HG02981 (cell line): ENCODE data around the gene SMAD4.
"Not testable (repeated sequence)": the region's sequence is repeated elsewhere in the genome, so short reads cannot be mapped to it uniquely, and the experiment has no call there.

Source experiments
- ATAC-seq: cut with Tn5 transposase; IDR thresholded peaks from one replicate; pipeline ENCODE4 v1.9.1; 2021; ENCODE audit warnings: mild to moderate bottlenecking, moderate library complexity; ENCODE audit not compliant: unreplicated experiment

Gene SMAD4

GRCh38 chr18:51029694-51030536 is at the start of gene SMAD4:
Gene SMAD4, plus strand, starts transcription at chr18:51030213. Its CDS starts 16,834 bp downstream, at chr18:51047047.
- ATAC-seq = peak; percentile 71

GRCh38 chr18:50981381-50981780 is 48.6 kb upstream of the SMAD4 start:
- ATAC-seq = no peak

- no peak for ATAC-seq
Measured at GRCh38 chr18:50982086-50982801, 47.8 kb upstream of the SMAD4 start.

- ATAC-seq = no peak
Measured at GRCh38 chr18:50982802-50983179, 47.2 kb upstream of the SMAD4 start.

GRCh38 chr18:50986360-50987087 is 43.5 kb upstream of the SMAD4 start:
- no peak for ATAC-seq

GRCh38 chr18:50987261-50987660 is 42.8 kb upstream of the SMAD4 start:
- no peak for ATAC-seq

- no peak for ATAC-seq
Measured at GRCh38 chr18:50989711-50990110, 40.3 kb upstream of the SMAD4 start.

GRCh38 chr18:50992351-50992762 is 37.7 kb upstream of the SMAD4 start:
- ATAC-seq = no peak

- no peak for ATAC-seq
Measured at GRCh38 chr18:50994031-50994430, 36.0 kb upstream of the SMAD4 start.

GRCh38 chr18:51003174-51003573 is 26.8 kb upstream of the SMAD4 start:
- ATAC-seq = not testable (repeated sequence)

- ATAC-seq = no peak
Measured at GRCh38 chr18:51006061-51006818, 23.8 kb upstream of the SMAD4 start.

- ATAC-seq = no peak
Measured at GRCh38 chr18:51006948-51007789, 22.8 kb upstream of the SMAD4 start.

- ATAC-seq = no peak
Measured at GRCh38 chr18:51007790-51008139, 22.2 kb upstream of the SMAD4 start.

- no peak for ATAC-seq
Measured at GRCh38 chr18:51009072-51009471, 20.9 kb upstream of the SMAD4 start.

GRCh38 chr18:51010218-51010617 is 19.8 kb upstream of the SMAD4 start:
- no peak for ATAC-seq

- ATAC-seq = no peak
Measured at GRCh38 chr18:51011709-51012108, 18.3 kb upstream of the SMAD4 start.

- no peak for ATAC-seq
Measured at GRCh38 chr18:51012441-51012840, 17.6 kb upstream of the SMAD4 start.

GRCh38 chr18:51013259-51013658 is 16.8 kb upstream of the SMAD4 start:
- ATAC-seq = no peak

- no peak for ATAC-seq
Measured at GRCh38 chr18:51017140-51017879, 12.7 kb upstream of the SMAD4 start.
